Measurements from ENCODE around the gene PDLIM4. TPM values are rescaled to one million over a fixed set of nuclear protein-coding genes. Genes with fewer than 3 reads are reported as not detected.

Gene PDLIM4
- polyA plus RNA-seq, 1 donor (not counting 4 experiments of a cell fraction or from before 2014, with no cell fraction given) = 38.3 TPM

DNA sequence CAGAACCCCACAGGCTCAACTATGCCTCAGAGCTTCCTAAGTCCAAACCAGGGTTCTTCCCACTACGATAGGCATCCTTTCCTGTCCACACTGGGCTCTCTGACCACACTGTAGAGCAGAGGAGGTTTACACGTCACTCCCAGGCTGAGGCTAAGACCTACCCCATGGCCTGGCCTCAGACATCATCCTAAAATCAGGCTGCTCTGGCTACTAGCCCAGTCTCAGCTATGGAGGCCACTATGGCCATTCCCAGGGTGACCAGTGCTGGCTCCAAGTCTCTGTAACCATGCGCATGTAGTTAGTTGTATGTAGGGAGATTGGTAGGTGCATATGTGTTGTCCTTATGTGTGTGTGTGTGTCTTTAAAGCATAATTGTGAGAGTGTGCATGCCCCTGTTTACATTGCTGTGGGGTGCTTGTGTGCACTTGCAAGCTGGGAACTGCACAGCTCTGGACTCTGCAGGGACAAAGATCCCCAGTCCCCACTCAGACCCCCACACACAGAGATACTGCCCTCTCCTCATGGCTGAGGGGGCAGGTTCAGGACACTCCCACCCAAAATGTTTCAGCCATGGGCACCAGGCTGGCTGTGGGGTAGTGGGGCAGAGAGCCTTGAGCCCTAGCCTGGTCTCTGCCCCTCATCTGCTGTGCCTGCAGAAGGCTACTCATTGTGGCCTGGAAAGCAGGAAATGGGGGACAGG lies 12.3 kb downstream of the PDLIM4 start:
- peaks cover 32% of the 10 kb centered on the region for H3K4me1 ChIP-seq (ENCODE audit: control insufficient read depth, extremely low read depth, insufficient read depth, low read length)
- H3K27me3 ChIP-seq (ENCODE audit: control insufficient read depth, extremely low read depth, insufficient read depth, low read length) = no peaks in the 10 kb centered on the region
- peaks cover 2% of the 10 kb centered on the region for H4K20me1 ChIP-seq (ENCODE audit: control insufficient read depth, extremely low read depth, insufficient read depth, low read length)
- H3K4me2 ChIP-seq (ENCODE audit: control insufficient read depth, extremely low read depth, insufficient read depth, low read depth, low read length) = no peak overlapping the region
- no peak overlapping the region for H3K27ac ChIP-seq (ENCODE audit: control insufficient read depth, insufficient read depth, low read length)
- no peak for TF ChIP-seq EZH2 (IDR thresholded peaks at IDR 0.05; ENCODE audit: low read length)
- TF ChIP-seq, protein P1, sequence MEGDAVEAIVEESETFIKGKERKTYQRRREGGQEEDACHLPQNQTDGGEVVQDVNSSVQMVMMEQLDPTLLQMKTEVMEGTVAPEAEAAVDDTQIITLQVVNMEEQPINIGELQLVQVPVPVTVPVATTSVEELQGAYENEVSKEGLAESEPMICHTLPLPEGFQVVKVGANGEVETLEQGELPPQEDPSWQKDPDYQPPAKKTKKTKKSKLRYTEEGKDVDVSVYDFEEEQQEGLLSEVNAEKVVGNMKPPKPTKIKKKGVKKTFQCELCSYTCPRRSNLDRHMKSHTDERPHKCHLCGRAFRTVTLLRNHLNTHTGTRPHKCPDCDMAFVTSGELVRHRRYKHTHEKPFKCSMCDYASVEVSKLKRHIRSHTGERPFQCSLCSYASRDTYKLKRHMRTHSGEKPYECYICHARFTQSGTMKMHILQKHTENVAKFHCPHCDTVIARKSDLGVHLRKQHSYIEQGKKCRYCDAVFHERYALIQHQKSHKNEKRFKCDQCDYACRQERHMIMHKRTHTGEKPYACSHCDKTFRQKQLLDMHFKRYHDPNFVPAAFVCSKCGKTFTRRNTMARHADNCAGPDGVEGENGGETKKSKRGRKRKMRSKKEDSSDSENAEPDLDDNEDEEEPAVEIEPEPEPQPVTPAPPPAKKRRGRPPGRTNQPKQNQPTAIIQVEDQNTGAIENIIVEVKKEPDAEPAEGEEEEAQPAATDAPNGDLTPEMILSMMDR (optimal IDR thresholded peaks at IDR 0.05 in 1 of 3, IDR thresholded peaks at IDR 0.05 in 1 of 3, conservative IDR thresholded peaks at IDR 0.05 in 1 of 3; ENCODE audit: extremely low read depth in 1 of 3, insufficient read depth in 2 of 3, low read length in 3 of 3) = no peak
- no peak overlapping the region for H3K9ac ChIP-seq (ENCODE audit: control insufficient read depth, extremely low read depth, insufficient read depth, low read length)
- FAIRE-seq = no peak
- dilution Hi-C loops (cut with MboI; ENCODE audit: extremely low pct_ligation_motif_present, low sequenced_read_pairs) = no loop called here
- peaks cover 33 to 53% of the 10 kb centered on the region in 2 experiments for H3K36me3 ChIP-seq (ENCODE audit: control insufficient read depth in 2 of 2, extremely low read depth in 1 of 2, insufficient read depth in 2 of 2, low read length in 2 of 2)
- H3K4me3 ChIP-seq (ENCODE audit: control insufficient read depth in 2 of 3, extremely low read depth in 1 of 3, insufficient read depth in 2 of 3, low read depth in 1 of 3, low read length in 3 of 3) = no peak overlapping the region
- H3K9me1 ChIP-seq (ENCODE audit: control insufficient read depth, extremely low read depth, insufficient read depth, low read length) = peaks cover 5% of the 10 kb centered on the region
- no peak for DNase-seq (ENCODE audit: low read depth, low spot score)
- H3K9me3 ChIP-seq (ENCODE audit: control insufficient read depth, low read depth, low read length) = no peaks in the 10 kb centered on the region
- H3K79me2 ChIP-seq (ENCODE audit: control insufficient read depth, insufficient read depth, low read length) = no peaks in the 10 kb centered on the region
- H2AFZ ChIP-seq (ENCODE audit: control insufficient read depth, low read length) = no peak overlapping the region

DNA sequence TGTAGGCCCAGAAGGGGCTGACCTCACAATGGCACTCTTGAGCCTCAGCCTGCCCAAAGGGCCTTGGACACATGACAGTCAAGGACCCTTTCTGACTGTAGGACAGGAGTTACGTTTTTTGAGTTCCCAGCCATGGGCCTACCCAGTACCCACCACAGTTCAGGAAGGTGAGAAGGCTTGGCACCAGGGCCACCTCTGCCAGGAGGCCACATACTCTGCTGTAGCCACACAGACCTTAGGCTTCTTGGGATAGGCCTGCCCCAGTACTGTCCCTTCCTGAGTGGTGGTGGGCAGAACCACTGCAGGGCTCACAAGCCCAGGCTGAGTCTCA lies 12.8 kb downstream of the PDLIM4 start:
- FAIRE-seq = no peak
- Histone ChIP-seq H3K79me2 (ENCODE audit: control insufficient read depth, insufficient read depth, low read length) (no peaks in the 10 kb centered on the region), H3K36me3 (ENCODE audit: control insufficient read depth in 2 of 2, extremely low read depth in 1 of 2, insufficient read depth in 2 of 2, low read length in 2 of 2) (peaks cover 33 to 53% of the 10 kb centered on the region in 2 experiments)

More for the DNA sequence above, 12.8 kb downstream of the PDLIM4 start:
- H3K27ac ChIP-seq (ENCODE audit: control insufficient read depth, insufficient read depth, low read length) = no peak overlapping the region
- no peaks in the 10 kb centered on the region for H3K27me3 ChIP-seq (ENCODE audit: control insufficient read depth, extremely low read depth, insufficient read depth, low read length)
- H3K4me2 ChIP-seq (ENCODE audit: control insufficient read depth, extremely low read depth, insufficient read depth, low read depth, low read length) = no peak overlapping the region
- H4K20me1 ChIP-seq (ENCODE audit: control insufficient read depth, extremely low read depth, insufficient read depth, low read length) = peaks cover 2% of the 10 kb centered on the region
- no peak for TF ChIP-seq EZH2 (IDR thresholded peaks at IDR 0.05; ENCODE audit: low read length)
- TF ChIP-seq, protein P1 (optimal IDR thresholded peaks at IDR 0.05 in 1 of 3, IDR thresholded peaks at IDR 0.05 in 1 of 3, conservative IDR thresholded peaks at IDR 0.05 in 1 of 3; ENCODE audit: extremely low read depth in 1 of 3, insufficient read depth in 2 of 3, low read length in 3 of 3) = no peak
- no peak overlapping the region for H2AFZ ChIP-seq (ENCODE audit: control insufficient read depth, low read length)
- H3K4me3 ChIP-seq (ENCODE audit: control insufficient read depth in 2 of 3, extremely low read depth in 1 of 3, insufficient read depth in 2 of 3, low read depth in 1 of 3, low read length in 3 of 3) = no peak overlapping the region
- DNase-seq (ENCODE audit: low read depth, low spot score) = no peak
- H3K9ac ChIP-seq (ENCODE audit: control insufficient read depth, extremely low read depth, insufficient read depth, low read length) = no peak overlapping the region
- H3K9me1 ChIP-seq (ENCODE audit: control insufficient read depth, extremely low read depth, insufficient read depth, low read length) = peaks cover 5% of the 10 kb centered on the region
- peaks cover 28% of the 10 kb centered on the region for H3K4me1 ChIP-seq (ENCODE audit: control insufficient read depth, extremely low read depth, insufficient read depth, low read length)
- H3K9me3 ChIP-seq (ENCODE audit: control insufficient read depth, low read depth, low read length) = no peaks in the 10 kb centered on the region
- dilution Hi-C loops (cut with MboI; ENCODE audit: extremely low pct_ligation_motif_present, low sequenced_read_pairs) = no loop called here

Data from keratinocyte (primary cell).